ENCODE results near the gene MMP24.
A peak's percentile ranks its signal among the peaks of the same experiment; 100 is the strongest.

The MMP24 gene

DNA sequence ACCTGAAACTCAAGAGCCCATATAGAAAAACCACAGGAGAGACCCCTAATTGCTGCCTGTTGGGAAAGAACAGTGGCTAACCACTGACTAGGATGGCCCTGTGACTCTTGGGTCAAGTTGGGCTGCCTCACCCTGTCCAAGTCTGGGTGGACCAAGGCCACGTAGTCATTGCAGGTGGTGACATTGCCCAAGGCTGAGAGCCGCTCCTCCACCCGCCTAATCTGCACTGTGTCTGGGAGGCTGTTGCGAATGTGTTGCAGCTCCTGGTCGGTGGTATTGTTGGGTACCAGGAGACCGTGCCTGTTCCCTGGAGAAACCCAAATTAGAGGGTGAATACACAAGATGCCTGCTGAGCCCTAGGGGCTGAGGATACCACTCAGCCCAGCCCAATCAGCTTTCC, 54.0 kb downstream of the MMP24 start:
- no peak for DNase-seq

DNA sequence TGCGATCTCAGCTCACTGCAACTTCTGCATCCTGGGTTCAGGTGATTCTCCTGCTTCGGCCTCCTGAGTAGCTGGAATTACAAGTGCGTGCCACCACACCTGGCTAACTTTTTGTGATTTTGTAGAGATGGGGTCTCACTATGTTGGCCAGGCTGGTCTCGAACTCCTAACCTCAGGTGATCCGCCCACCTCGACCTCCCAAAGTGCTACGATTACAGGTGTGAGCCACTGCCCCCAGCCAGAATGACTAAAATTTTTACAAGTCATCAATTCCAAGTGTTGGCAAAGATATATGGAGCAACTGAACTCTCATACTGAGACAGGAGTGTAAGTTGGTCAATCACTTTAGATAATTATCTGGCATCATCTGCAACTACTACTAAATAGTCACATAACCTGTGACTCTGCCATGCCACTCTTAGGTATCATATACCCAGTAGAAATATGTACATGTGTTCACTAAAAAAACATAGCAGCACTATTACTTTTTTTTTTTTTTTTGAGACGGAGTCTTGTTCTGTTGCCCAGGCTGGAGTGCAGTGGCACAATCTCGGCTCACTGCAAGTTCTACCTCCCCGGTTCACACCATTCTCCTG, 55.1 kb downstream of the MMP24 start:
- no peak for DNase-seq

DNA sequence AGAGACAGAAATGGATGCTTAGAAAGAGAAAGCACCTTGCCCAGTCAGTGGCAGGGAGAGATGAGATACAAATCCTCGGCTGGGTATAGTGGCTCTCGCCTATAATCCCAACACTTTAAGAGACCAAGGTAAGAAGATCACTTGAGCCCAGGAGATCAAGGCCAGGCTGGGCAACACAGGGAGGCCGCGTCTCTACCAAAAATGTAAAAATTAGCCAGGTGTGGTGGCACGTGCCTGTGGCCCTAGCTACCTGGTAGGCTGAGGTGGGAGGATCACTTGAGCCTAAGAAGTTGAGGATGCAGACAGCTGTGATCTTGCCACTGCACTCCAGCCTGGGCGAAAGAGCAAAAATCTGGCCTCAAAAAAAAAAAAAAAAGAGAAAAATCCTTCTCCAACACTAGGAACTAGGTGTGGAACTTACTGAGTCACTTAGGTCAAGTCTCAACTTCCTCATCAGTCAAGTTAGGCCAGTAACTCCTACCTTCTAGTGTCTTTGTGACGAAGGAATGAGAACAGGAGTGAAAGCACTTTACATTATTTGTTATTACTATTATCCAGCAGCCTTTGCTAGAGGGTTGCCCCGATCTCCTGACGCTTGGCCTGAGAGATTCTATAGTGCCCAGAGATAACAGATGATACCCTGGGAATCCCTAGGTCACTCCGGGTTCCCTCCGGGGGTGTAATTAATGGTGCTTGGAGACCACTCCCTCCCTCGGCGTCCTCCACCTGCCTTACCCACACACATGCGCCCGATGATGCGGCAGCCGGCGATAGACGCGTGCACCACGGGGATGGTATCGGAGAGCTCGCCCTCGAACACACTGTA, 57.2 kb downstream of the MMP24 start:
- DNase-seq, result no peak

DNA sequence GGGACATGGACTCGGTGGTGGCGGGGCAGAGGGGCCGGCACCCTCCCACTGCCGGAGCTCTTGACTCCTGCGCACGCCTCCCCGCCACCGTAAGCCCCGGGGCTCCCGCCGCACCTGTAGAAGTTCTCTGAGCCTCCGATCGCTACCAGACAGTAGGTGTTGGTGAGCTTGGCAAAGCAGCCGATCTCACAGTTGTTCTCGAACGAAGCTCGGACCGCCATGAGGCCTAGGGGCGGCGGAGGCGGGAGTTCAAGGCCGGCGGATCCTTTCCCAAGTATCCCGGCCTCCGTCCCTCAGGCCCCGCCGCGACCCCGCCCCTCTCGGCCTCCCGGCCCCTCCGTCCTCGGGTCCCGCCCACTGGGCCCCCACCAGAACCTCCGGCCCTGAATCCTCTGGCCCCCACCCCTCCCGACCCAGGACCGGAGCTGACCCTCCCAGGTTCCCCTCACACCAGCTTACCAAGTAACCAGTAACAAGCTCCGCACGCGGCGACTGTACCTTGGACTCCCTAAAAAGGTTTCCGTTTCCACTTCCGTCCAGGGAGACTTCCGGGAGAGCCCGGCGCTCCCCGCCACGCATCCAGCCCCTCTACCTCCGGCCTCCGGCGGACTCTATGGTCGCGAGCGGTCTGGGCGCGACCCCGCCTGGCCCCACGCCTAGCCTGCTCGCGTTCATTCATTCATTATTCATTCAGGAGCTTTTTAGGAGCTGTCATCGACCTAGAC, 57.9 kb downstream of the MMP24 start, which contains the start of gene EIF6:
TSS of gene EIF6 (minus strand) at position 506 of the 725 bp plus-strand sequence. CDS start at position 221, 285 bp downstream.
- DNase-seq, result peak; percentile 90

DNA sequence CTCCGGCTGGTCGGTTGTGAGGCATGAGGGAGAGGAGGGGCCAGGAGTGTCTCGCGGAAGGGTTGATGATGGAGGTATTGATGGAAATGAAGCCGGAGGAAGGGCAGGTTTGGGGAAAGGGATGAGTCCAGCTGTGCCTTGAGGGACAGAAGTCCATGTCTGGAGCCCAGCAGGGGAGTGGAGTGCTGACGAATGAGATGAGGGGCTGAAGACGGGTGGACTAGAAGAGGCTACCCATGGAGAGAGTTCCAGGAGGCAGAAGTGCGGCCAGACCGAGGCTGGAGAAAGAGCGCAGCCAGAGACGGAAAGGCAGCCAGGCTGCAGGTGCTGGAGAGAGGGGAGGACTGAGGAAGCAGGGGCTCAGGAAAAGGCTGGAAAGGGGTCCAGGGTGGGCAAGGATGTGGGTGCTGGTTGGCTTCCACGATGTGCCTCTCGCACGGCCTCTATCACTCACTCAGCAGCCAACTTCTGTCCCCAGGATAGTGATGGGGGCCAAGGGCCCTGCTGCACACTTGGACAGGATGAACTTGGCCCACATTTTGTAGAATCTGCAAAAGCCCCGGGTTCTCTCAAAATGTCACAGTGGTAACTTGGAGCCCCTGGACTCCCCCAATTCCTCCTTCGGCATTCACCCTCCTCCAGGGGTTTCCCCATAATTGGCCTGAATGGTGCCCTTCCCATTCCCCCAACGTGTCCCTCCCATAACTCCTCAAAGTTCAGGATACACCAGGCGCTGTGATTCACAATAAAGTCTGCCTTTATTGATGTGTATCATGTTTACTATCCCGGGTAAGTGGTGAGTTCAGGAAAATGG, 58.7 kb downstream of the MMP24 start:
- no peak for DNase-seq

DNA sequence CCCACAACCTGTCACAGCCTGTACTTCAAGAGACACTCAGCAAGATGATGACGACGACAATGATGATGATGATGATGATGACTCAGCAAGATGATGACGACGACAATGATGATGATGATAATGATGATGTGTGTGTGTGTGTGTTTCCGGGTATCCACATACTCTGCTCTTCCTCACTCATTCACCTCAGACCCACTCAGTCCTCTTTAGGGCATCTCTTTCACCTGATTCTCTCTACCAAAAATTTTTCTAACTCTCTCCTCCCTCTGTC, 59.3 kb downstream of the MMP24 start:
- DNase-seq, result no peak

DNA sequence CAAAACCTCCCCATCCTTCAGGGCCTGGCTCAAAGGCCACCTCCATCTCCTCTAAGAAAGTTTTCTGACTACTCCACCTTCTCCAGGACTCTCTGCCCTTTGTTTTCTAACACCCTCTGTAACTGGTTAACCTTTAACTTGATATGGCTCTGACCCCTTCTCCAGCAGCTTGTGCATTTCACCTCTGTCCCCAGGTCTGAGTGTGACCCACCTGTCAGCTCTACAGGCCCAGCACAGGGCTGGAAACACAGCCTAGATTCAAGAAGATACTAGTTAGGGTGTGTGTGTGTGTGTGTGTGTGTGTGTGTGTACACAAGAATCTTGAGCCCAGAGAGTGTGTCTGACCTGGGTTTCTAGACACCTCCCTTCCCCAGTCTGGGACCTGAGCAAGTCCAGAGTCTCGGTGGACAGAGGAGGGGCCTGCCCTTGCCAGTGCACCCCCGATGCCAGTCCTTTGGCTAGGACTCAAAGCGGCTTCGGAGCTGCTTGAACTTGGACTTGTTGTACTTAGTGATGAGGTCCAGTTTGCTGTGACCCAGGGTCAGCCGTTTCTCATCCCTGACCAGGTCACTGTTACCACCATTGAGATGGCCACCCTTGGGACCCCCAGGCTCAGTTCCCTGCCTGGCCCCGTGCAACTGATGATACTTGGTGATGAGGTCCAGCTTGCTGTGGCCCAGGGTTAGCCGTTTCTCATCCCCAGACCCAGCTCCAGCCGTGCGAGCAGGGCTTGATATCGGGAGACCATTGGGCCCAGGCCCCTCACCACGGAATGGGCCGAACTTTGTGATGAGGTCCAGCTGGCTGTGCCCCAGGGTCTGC, 59.8 kb downstream of the MMP24 start:
- DNase-seq, result no peak

DNA sequence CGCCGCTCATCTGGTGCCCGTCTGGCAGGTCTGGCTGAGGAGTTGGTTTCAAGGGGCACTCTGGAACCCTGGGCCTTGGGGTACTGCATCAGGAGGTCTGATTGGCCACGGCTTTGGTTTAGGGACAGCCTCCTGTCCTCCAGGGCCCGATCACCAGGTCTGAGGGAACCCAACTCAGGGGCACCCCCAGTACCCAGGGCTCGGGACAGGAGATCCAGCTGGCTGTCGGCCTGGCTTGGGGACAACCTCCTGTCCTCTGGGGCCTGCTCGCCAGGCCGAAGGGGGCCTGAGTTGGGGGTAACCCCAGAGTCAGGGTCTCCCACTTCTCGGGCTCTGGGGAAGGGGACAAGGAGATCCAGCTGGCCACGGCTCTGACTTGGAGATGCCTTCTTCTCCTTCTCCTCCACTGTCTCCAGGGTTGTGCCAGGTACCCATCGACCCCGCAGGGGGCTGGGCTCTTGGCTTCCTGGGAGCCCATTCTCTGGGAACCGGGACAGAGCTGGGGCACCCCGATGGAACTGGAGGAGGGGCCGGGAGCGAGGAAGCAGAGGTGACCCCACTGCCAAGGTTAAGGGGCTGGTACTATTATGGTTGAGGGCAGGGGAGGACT, 60.5 kb downstream of the MMP24 start:
- no peak for DNase-seq

DNA sequence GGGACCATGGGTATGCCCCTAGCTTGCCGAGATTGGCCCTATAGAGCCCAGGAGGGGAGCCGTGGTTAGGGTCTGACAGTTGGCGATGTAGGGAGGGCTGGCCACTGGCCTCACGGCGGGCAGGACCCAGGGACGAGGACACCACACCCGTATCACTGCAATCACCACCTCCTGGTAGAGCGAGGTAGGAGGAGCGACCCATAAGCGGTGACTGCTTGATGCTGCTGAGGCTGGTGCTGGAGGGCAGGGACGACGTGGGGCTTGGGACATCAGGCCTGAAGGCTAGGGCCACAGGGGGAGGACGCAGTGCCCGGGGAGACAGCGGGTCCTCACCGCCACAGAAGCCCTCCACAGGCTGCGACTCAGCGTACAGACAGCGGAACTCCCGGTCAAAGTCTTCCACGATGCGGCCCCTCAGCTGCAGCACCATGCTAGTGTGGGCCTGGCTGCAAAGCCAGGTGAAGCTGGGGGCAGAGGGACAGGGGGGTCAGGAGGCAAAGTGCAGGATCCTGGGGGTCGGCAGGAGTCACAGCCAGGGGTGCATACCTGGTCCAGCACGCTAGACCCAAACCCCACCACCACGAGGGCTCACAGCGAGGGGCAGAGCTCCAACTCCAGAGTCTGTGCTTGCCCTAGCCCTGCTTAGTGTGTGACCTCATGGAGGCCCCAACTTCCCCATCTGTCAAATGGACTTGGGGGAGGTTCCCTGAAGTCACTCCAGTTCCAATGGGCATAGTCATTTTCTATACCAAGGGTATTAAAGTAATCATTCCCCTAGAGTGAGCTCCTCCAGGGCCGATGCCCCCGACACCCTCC, 61.2 kb downstream of the MMP24 start:
- DNase-seq, result no peak

DNA sequence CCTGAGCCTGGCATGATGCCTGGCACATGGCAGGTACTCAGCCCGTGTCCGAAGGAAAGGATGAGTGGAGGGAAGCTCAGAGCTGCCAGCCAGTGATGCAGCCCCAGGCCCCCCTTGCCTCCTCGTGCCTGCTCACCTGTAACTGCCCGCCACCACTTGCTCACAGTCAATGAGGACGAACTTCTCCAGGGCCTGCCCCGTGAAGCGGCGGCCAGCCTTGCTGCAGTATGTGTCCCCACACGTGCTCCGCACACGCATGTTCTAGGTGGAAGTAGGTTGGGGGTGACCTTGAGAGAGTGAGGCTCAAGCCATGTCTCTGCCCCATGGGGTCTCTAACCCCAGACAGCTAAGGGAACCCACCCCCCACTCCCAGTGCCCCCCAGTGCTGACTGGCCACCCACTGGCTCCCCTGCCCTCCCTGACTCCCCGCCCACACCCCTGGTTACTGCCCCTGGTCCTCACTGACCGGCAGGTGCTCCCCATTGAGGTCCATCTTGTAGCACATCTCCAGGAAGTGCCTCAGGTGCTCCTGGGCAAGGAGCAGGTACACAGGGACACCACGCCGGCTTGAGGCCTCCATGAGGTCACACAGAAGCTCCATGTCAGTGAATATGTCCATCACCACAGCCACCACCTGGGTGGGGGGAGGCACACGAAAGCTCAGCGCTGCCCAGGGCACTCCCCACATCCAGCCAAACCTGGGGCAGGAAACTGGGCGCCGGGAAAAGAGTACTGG, 62.0 kb downstream of the MMP24 start:
- DNase-seq, result no peak

DNA sequence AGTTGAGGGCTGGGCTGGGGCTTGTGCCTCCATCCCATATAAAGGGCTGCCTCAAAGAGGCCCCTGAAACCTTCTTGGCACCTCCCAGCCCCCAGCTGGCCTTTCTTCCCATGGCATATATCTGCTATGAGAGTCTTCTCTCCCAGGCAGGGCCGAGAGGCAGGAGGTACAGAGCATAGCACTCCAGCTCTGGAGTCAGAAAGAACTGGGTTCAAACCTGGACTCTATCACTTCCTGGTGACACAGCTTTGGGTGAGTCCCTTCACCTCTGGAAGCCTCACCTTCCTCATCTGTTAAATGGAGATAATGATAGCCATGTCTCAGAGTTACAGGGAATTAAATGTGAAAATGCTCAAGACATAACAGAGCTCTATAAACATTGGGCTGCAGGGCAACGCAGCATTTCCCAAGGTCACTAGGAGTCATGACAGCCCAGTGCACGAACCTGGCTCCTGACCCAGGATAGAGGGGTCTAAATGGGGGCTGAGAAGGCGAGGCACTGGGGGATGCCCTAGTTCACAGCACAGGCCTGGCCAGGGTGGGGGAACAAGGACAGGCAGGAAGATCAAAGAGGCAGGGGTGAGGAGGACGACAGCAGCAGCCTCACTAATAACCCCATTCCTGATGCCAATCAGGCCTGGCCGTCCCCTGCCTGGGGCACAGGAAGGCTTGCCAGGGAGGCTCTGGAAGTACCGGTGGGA, 63.8 kb downstream of the MMP24 start:
- no peak for DNase-seq

DNA sequence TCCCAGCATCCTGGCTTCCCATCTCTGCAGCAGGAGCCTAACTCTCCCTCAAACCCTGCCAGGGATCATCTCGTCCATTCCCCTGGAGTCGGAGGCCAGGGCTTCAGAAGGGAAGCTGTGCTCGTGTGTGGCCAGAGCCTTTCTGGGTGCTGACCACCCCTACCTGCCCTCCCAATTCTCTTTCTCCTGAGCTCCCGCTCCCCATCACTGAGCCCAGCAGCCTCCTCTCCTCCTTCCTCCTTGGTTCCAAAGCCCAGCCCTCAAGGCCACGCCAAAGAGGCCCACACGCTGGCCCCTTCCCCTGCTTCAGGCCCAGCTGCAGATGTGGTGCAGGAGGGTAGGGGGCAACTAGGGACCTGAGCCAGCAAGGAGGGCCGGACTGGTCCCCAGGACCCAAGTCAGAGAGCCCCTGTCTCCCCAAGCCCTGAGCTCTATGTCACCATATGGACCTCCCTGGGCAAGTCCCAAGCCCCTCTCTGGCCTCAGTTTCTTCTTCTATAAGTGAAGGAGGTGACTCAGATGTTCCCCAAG, 64.5 kb downstream of the MMP24 start:
- DNase-seq, result no peak

DNA sequence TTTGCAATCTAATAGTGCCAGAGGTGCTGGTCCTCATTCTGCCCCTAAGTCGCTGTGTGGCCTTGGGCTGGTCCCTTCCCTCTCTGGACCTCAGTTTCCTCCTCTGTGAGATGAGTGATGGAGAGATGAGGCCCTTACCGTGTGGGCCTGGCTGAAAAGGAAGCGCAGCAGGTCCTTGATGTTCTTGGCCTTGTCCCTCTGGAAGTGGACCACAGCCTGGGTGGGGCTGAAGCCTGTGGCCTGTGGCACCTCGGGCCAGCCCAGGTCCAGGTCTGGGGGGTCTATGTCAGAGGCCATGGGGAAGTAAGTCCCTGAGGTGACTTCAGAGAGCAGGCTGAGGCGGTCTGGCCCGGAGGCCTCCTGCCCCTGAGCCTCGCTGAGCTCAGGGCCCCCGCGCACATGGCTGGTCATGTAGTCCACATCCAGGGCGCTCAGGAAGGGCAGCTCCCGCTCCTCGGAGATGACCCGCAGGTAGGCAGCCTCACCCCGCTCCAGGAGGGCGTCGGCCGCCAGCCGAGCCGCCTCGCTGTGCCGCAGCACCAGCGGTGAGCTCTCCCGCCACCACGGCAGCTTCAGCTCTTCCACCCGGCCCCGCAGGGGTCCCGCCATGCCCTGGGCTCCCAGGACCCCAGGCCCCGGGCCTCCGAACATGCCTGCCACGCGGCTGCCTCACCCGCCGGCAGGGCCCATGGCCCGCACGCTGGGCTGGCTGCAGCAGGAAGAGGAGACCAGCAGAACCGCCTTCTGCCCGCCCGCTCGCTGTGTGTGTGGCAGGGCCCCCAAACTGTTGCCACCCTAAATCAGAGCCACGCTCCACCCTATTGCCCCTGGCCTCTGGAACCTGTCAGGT, 65.4 kb downstream of the MMP24 start, which contains the start of gene FAM83C:
TSS of gene FAM83C (minus strand) at position 772 of the 850 bp plus-strand sequence. CDS start at position 651, 121 bp downstream.
- DNase-seq, result no peak

DNA sequence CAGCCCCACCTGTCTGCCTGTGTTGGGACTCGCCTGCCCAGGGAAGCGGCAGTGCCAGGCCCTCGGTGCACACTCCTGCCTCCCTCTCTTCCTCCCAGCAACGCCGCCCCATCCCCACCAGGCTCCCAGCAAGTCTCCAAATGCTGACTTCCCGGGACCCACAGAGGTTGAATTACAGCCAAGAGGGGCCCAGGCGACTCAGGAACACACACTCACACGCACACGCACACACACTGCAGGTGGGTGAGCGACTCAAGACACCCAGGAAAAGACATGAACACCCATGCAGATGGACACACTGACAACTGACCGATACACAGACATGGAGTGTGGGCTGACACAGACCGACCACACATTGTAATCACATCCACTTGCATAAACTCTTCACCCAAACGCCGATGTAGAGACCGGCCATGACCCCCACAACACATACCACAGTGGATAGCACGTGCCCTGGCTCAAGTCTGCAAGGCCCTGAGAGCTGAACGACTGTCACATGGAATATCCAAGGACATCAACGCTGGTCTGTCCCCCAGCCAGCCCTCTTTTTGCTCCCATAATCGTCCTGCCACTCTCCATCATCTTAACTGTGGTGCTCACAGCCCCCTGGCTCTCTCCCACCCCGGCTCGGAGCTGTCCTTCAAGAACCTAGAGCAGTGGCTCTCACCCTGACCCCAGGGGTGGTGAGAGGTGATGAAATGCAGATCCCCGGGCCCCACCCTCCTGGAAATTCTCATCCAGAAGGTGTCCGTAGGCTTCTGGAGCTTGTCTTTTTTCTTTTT, 66.2 kb downstream of the MMP24 start:
- DNase-seq, result no peak

DNA sequence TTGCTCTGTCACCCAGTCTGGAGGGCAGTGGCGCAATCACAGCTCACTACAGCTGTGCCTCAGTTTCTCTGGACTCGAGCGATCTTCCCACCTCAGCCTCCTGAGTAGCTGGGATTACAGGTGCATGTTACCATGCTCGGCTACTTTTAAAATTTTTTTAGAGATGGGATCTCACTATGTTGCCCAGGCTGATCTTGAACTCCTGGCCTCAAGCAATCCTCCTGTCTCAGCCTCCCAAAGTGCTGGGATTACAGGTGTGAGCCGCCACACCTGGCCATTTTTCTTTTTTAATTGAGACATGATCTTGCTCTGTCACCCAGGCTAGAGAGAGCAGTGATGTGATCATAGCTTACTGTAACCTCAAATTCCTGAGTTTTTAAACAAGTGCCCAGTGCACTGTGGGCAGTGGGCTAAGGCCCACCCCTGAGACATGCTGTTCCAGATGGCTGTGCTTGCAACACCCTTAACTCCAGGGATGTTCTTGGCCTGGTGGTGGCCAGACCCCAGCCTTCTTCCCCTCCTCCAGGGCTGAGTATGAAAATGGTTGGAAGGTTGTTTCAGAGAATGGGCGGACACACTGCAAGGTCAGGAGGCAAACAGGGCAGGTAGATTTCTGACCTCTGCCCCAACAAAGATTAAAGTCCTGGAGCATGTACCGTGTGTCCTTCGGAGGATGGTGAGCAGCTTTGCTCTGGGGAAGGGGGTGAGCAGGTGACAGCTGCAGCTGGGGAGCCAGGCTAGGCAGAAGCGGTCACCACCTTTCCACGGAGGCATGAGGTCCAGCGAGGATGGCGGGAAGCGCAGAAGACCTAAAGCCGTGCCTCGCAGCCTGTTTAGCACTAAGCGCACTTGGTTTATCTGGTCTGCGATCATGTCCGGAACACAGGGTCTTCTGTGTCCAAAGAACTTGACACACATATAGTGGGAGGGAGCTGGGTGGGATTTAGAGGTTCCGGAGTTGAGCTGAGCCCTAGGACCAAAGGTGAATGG, 67.1 kb downstream of the MMP24 start:
- no peak for DNase-seq

DNA sequence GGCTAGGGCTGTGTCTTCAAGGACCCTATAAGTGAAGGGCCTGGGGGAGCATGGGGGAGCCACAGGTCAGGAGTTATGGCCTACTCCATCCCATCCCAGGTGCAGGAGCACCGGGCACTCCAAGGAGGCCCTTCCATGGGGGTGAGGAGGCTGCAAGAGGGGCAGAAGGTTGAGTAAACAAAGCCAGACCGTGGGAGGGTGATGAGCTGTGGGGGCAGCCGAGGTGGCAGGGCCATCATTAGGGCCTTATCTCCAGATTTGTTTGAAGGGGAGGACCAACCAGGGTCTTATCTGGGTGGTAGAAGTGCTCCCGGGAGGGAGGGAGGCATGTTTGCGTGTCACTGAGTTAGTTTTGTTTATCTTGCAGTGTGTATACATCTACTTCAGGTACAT, 67.8 kb downstream of the MMP24 start:
- DNase-seq, result no peak

All from fibroblast of upper back skin (primary cell).